HG02623 (cell line): ENCODE measurements around the gene MTRF1.
"Not testable (repeated sequence)": the region's sequence is repeated elsewhere in the genome, so short reads cannot be mapped to it uniquely, and the experiment has no call there.

Source experiments
- ATAC-seq: cut with Tn5 transposase; IDR thresholded peaks from one replicate; pipeline ENCODE4 v1.9.1; 2021; ENCODE audit warnings: moderate library complexity; ENCODE audit not compliant: unreplicated experiment

MTRF1 gene

DNA sequence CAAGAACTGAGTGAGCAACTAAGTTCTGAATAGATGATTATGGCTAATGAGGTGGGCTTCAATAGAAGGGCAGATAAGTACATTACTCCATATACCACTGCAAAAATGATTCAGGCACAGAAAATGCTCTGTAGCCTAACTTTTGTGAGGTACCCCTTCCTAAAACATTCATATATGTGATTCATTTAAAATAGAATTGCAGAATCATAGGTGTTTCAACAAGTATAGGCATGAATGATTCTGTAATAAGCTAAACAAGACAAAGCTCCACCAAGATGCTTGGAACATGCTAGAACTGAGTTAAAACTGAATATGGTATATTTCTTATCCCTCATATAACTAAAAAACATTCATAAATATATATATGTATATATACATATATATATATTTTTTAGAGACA, 81.1 kb downstream of the MTRF1 start:
- ATAC-seq, result no peak

DNA sequence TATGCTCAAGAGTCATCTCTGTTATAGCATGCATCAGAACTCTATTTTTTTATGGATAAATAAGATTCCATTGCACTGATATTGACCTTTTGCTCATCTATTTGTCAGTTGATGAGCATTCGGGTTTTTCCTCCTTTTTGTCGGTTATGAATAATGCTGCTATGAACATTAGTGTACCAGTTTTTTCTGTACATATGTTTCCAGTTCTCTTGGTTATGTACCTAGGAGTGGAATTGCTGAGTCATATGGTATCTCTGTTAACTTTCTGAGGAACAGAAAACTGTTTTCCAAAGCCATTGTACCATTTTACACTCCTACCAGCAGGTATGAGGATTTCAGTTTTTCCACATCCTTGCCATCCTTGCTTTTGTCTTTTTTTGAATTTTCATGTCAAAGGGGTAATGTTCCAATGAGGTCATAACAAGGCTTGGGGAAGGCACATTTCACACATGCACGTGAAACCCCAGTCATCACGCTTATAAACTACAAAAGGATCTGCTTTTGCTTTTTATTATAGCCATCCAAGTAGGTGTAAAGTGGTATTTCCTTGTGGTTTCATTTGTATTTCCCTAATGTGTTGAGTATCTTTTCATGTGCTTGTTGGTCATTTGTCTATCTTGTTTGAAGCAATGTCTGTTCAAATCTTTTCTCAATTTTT, 83.7 kb downstream of the MTRF1 start:
- no peak for ATAC-seq

DNA sequence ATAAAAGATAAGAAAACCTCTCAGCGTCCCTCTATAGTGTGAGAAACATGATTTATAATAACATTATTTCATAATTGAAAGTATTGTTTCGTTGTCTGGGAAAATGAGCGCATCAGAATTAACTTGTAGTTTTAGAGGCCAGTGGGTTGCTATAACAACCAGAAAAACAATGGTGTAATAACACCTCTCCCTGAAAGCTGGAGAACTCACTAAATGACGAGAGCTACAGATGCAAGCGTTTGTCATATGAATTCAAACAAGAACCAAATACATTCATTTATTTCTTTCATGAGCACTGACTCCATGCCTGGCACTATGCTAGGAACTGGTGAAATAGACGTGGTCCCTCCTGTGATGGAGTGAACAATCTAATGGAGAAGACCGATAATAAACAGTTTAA, 85.3 kb downstream of the MTRF1 start:
- ATAC-seq, result no peak

DNA sequence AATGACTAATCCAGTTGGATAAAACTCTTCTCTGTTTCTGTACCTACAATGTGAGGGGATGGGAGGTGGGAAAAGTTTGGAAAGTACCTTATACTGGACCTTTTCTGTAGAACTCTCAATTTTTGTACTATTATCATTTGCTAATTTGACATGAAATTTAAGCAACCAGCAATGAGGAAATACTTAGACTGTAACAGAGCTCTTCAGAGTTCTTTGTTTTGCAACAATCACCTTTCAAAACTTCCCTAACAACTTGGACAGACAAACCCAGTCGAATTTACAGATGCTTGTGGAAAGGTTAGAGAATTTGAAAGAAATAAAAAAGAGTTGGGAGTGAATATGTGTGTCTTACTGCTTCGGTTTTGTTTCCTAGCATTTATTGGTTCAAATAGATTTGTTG, 85.8 kb downstream of the MTRF1 start:
- no peak for ATAC-seq

DNA sequence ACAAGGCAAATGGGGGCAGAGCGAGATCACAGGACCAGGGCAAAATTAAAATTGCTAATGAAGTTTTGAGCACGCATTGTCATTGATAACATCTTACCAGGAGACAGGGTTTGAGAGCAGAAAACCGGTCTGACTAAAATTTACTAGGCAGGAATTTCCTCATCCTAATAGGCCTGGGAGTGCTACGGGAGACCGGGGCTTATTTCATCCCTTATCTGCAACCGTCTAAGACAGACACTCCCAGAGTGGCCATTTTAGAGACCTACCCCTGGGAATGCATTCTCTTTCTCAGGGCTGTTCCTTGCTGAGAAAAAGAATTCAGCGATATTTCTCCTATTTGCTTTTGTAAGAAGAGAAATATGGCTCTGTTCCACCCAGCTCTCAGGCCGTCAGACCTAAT, 87.8 kb downstream of the MTRF1 start:
- ATAC-seq, result not testable (repeated sequence)
